HepG2 (cell line): ENCODE results near the gene OR1I1. TPM values are rescaled to one million over a fixed set of nuclear protein-coding genes. Genes with fewer than 3 reads are reported as not detected.

Experiments used
- ATAC-seq: fragments of 200-7000 bp; cut with Tn5 transposase; 3 replicates; pipeline ENCODE4 v1.9.1; 2020; ENCODE audit warnings: mild to moderate bottlenecking, moderate library complexity
- BruUV-seq: library from RNA; stranded (reverse); fragments of 400-500 nt; replicated peaks from 2 replicates; lab custom pipeline; 2021; lab: Mats Ljungman, UMichigan
- CTCF ChIA-PET: fragments of 300-600 bp; formaldehyde crosslinking; extraction: SDS; loops from one replicate; lab custom pipeline; 2021; ENCODE audit warnings: low total read pairs, inconsistent platforms, low intra/inter-chr PET ratio; lab: Yijun Ruan, JAX
- POLR2A ChIA-PET: fragments of 350-600 bp; sonication (Branson Sonifier 250); formaldehyde crosslinking; loops from one replicate; lab custom pipeline; 2020; ENCODE audit warnings: antibody characterized with exemption, inconsistent platforms; lab: Yijun Ruan, JAX
- DNase-seq: peaks from one replicate; pipeline ENCODE4 v3.0.0-alpha.2; 2015; ENCODE audit warnings: low spot score
- FAIRE-seq: peaks from 3 replicates; lab custom pipeline; 2011; peaks lifted over from hg19 to GRCh38; lab: Jason Lieb, UNC
- H2AFZ ChIP-seq: one replicate; pipeline ENCODE4 v1.6.1; 2011; ENCODE audit warnings: low read length, inconsistent platforms
- H3K27ac ChIP-seq: fragments of 300-600 bp; 3 replicates; pipeline ENCODE4 v1.8.0; 2011; ENCODE audit warnings: mixed run types, mild to moderate bottlenecking, mixed read lengths, low read length, inconsistent platforms; ENCODE audit not compliant: insufficient read depth; ENCODE audit errors: extremely low read length
- H3K27me3 ChIP-seq, 2 experiments: fragments of 200-600 bp in 1 of 2; 2 replicates in 1 of 2; 3 replicates in 1 of 2; pipeline versions ENCODE4 v1.6.0 to v1.8.0; 2011; ENCODE audit warnings: low read length in 2 of 2, mild to moderate bottlenecking in 2 of 2, moderate library complexity in 2 of 2, inconsistent platforms in 1 of 2; ENCODE audit not compliant: insufficient read depth in 2 of 2, control insufficient read depth in 1 of 2
- H3K36me3 ChIP-seq, 2 experiments: fragments of 200-600 bp in 1 of 2; replicated peaks in 1 of 2; 2 replicates in 1 of 2; 3 replicates in 1 of 2; pipeline versions ENCODE4 v1.5.1 to v1.8.0; 2011; ENCODE audit warnings: low read length in 2 of 2, inconsistent platforms in 1 of 2; ENCODE audit not compliant: insufficient read depth in 2 of 2, control insufficient read depth in 1 of 2
- H3K4me1 ChIP-seq: 2 replicates; pipeline ENCODE4 v1.5.1; 2012; ENCODE audit warnings: low read length, inconsistent platforms; ENCODE audit not compliant: insufficient read depth
- H3K4me2 ChIP-seq: 2 replicates; pipeline ENCODE4 v1.6.0; 2011; ENCODE audit warnings: low read depth, low read length, inconsistent platforms
- H3K4me3 ChIP-seq, 3 experiments: fragments of 200-600 bp in 1 of 3; sonication (generic), shearing (Covaris generic) in 1 of 3; replicated peaks in 1 of 3; 2 replicates each; pipeline ENCODE4 v1.5.1; 2011 to 2016; ENCODE audit warnings: low read length in 3 of 3, inconsistent platforms in 2 of 3, low read depth in 2 of 3, mild to moderate bottlenecking in 2 of 3, control low read depth in 1 of 3, mixed read lengths in 1 of 3; ENCODE audit not compliant: insufficient read depth in 1 of 3
- H3K79me2 ChIP-seq: one replicate; pipeline ENCODE4 v1.6.1; 2011; ENCODE audit warnings: low read length, inconsistent platforms; ENCODE audit not compliant: insufficient read depth
- H3K9ac ChIP-seq: 2 replicates; pipeline ENCODE4 v1.6.0; 2011; ENCODE audit warnings: mild to moderate bottlenecking, low read depth, low read length, inconsistent platforms; ENCODE audit not compliant: insufficient read depth
- H3K9me3 ChIP-seq: 2 replicates; pipeline ENCODE4 v1.5.1; 2012; ENCODE audit warnings: mild to moderate bottlenecking, low read length
- H4K20me1 ChIP-seq: 2 replicates; pipeline ENCODE4 v1.6.0; 2011; ENCODE audit warnings: inconsistent platforms, mild to moderate bottlenecking, low read length, moderate library complexity; ENCODE audit not compliant: insufficient read depth
- GABPB1 ChIP-seq: IDR thresholded peaks from 2 replicates; pipeline ENCODE4 v1.6.1; 2016; ENCODE audit warnings: mild to moderate bottlenecking, missing genetic modification reagents, moderate library complexity, missing compliant biosample characterization
- PBX3 ChIP-seq: sonication (generic); formaldehyde crosslinking; IDR thresholded peaks from 2 replicates; pipeline ENCODE4 v1.8.1; 2023; ENCODE audit warnings: missing genetic modification reagents, inconsistent platforms, borderline replicate concordance
- POGK ChIP-seq: sonication (generic); formaldehyde crosslinking; conservative IDR thresholded peaks from 2 replicates; pipeline ENCODE4 v1.8.0; 2022; ENCODE audit warnings: mild to moderate bottlenecking, moderate library complexity, missing genetic modification reagents
- RBFOX2 ChIP-seq: fragments of 200-400 bp; formaldehyde crosslinking; IDR thresholded peaks from 2 replicates; pipeline ENCODE4 v1.6.1; 2017; ENCODE audit warnings: low read depth, mild to moderate bottlenecking, low read length
- SCMH1 ChIP-seq: sonication (generic); formaldehyde crosslinking; IDR thresholded peaks from 2 replicates; pipeline ENCODE4 v1.9.0; 2021; ENCODE audit warnings: missing genetic modification reagents, mild to moderate bottlenecking, borderline replicate concordance
- ZBTB7B ChIP-seq: sonication (generic); formaldehyde crosslinking; IDR thresholded peaks from 2 replicates; pipeline ENCODE4 v1.4.0; 2020; ENCODE audit warnings: missing genetic modification reagents
- ZNF224 ChIP-seq: sonication (generic); formaldehyde crosslinking; IDR thresholded peaks from 2 replicates; pipeline ENCODE4 v1.5.0; 2020; ENCODE audit warnings: mild to moderate bottlenecking, missing genetic modification reagents
- ZNF598 ChIP-seq: sonication (generic); formaldehyde crosslinking; IDR thresholded peaks from 2 replicates; pipeline ENCODE4 v1.5.1; 2020; ENCODE audit warnings: mild to moderate bottlenecking, missing genetic modification reagents, borderline replicate concordance
- ZNF609 ChIP-seq: sonication (generic); formaldehyde crosslinking; IDR thresholded peaks from 2 replicates; pipeline ENCODE4 v1.4.0; 2020; ENCODE audit warnings: mild to moderate bottlenecking, missing genetic modification reagents, borderline replicate concordance
- ZNF687 ChIP-seq: sonication (generic); formaldehyde crosslinking; IDR thresholded peaks from 2 replicates; pipeline ENCODE4 v1.5.1; 2020; ENCODE audit warnings: mild to moderate bottlenecking, missing genetic modification reagents, moderate library complexity
- WGBS: methylation state at CpG from one replicate; pipeline ENCODE4 v1.1.6; 2017; ENCODE audit warnings: low lambda C conversion rate; 5-methylcytosine and 5-hydroxymethylcytosine counted together
- in situ Hi-C: cut with HindIII; loops from 2 replicates; pipeline ENCODE4 v1.10.0; 2017; ENCODE audit warnings: low pct_unique_long_range_greater_than_20kb; ENCODE audit not compliant: extremely low pct_ligation_motif_present
- intact Hi-C: fragments of 100-400 bp; cut with micrococcal nuclease; formaldehyde crosslinking; loops from one replicate; pipeline ENCODE4 v1.10.0; 2022; ENCODE audit not compliant: unreplicated experiment
- polyA plus RNA-seq, 8 experiments: library from polyadenylated mRNA; depleted of rRNA in 3 of 8; stranded (reverse) in 7 of 8; unstranded in 1 of 8; fragments of >200 nt; fragmentation: Illumina TruSeq in 4 of 8; extraction: Trizol in 4 of 8; gene quantifications; 2 replicates each; pipeline versions ENCODE4 v1.2.1 to v1.2.3, GENCODE V29; 2011 to 2016; ENCODE audit warnings: low read depth in 4 of 8, missing spikeins in 1 of 8, mixed read lengths in 1 of 8; ENCODE audit not compliant: insufficient read depth in 1 of 8
- total RNA-seq, 5 experiments: library from RNA; depleted of rRNA; stranded (reverse); fragments of >200 nt; fragmentation: Illumina TruSeq; extraction: Trizol; gene quantifications; 2 replicates each; pipeline ENCODE4 v1.2.3, GENCODE V29; 2016; ENCODE audit warnings: low read depth in 1 of 5

OR1I1 gene
- total and polyA plus RNA-seq, 2 of the 13 experiments (the other 11 are each of a cell fraction or from before 2014, with no cell fraction given): not detected

- TF ChIP-seq ZNF609 (CRISPR knock-in tag) (no peak), SCMH1 (no peak), ZBTB7B (CRISPR knock-in tag) (no peak), ZNF224 (CRISPR knock-in tag) (no peak), POGK (CRISPR knock-in tag) (no peak)
Observed at GRCh38 chr19:15114153-15114540, 32.1 kb downstream of the OR1I1 start (continued).

- 100% methylated on average over 2 of the region's 13 CpGs for WGBS
- Histone ChIP-seq H3K27me3 (no peaks in the 10 kb centered on the region), H4K20me1 (no peaks in the 10 kb centered on the region), H3K79me2 (no peaks in the 10 kb centered on the region), H3K27ac (no peak overlapping the region), H3K4me3 (no peak overlapping the region), H3K9me3 (no peaks in the 10 kb centered on the region), H2AFZ (no peak overlapping the region), H3K9ac (no peak overlapping the region), H3K36me3 (peaks cover 45 to 75% of the 10 kb centered on the region in 2 experiments), H3K4me1 (no peaks in the 10 kb centered on the region), H3K4me2 (no peak overlapping the region)
- in situ Hi-C loops: no loop called here
- CTCF ChIA-PET: no interaction called here
- DNase-seq (no peak), FAIRE-seq (no peak), ATAC-seq (peak; percentile 5; the same call in 1 of the 3 replicates)
- POLR2A ChIA-PET: interaction anchor here (1.9 kb wide), 1 partner anchor 10 kb away, joined by 9 read pairs; a partner anchor contains a TSS
- BruUV-seq: no TSS peak
- intact Hi-C loops: no loop called here
- TF ChIP-seq RBFOX2: 0 out of 2 replicates have a peak, but pooled peaks have one; percentile 60
- no peak for TF ChIP-seq GABPB1
- TF ChIP-seq ZNF687 (CRISPR knock-in tag): peak; percentile 18; the same call in 1 of the 2 replicates
- TF ChIP-seq PBX3 (CRISPR knock-in tag): no peak
- no peak for TF ChIP-seq ZNF598 (CRISPR knock-in tag)
Observed at GRCh38 chr19:15115080-15115479, 33.1 kb downstream of the OR1I1 start.
